Stimulated activated naive B cell treated with anti-CD40 and anti-IgM and Interleukin-4, amounts not matched to agents 10 μg/mL and 1 μg/mL and 100 μg/mL, for 72 hours (primary cell): ENCODE measurements around the gene ISYNA1.
"Not testable (repeated sequence)": the region's sequence is repeated elsewhere in the genome, so short reads cannot be mapped to it uniquely, and the experiment has no call there.

Experiments used
- ATAC-seq, 2 donors: fragments of 150-1000 bp; cut with Tn5 transposase; replicated peaks; 2 replicates each; pipeline ENCODE4 v1.10.0; 2021; ENCODE audit warnings: moderate library complexity in 1 of 2
- DNase-seq: peaks from one replicate; pipeline ENCODE4 v3.0.0; 2021
- H3K27ac Mint-ChIP-seq: one replicate; pipeline ENCODE4 v1.8.0; 2022; ENCODE audit warnings: mild to moderate bottlenecking, mixed read lengths
- H3K27me3 Mint-ChIP-seq, 2 donors: one replicate each; pipeline ENCODE4 v1.8.0; 2022; ENCODE audit warnings: mixed read lengths in 2 of 2
- H3K36me3 Mint-ChIP-seq, 2 donors: one replicate each; pipeline ENCODE4 v1.8.0; 2022; ENCODE audit warnings: mixed read lengths in 2 of 2, mild to moderate bottlenecking in 1 of 2
- H3K4me1 Mint-ChIP-seq, 2 donors: one replicate each; pipeline ENCODE4 v1.8.0; 2022; ENCODE audit warnings: mixed read lengths in 2 of 2, mild to moderate bottlenecking in 1 of 2
- H3K4me3 Mint-ChIP-seq, 2 donors: one replicate each; pipeline ENCODE4 v1.8.0; 2022; ENCODE audit warnings: mild to moderate bottlenecking in 2 of 2, mixed read lengths in 2 of 2, moderate library complexity in 1 of 2
- H3K9me3 Mint-ChIP-seq, 2 donors: one replicate each; pipeline ENCODE4 v1.8.0; 2022; ENCODE audit warnings: mixed read lengths in 2 of 2, mild to moderate bottlenecking in 1 of 2

ISYNA1 gene

DNA sequence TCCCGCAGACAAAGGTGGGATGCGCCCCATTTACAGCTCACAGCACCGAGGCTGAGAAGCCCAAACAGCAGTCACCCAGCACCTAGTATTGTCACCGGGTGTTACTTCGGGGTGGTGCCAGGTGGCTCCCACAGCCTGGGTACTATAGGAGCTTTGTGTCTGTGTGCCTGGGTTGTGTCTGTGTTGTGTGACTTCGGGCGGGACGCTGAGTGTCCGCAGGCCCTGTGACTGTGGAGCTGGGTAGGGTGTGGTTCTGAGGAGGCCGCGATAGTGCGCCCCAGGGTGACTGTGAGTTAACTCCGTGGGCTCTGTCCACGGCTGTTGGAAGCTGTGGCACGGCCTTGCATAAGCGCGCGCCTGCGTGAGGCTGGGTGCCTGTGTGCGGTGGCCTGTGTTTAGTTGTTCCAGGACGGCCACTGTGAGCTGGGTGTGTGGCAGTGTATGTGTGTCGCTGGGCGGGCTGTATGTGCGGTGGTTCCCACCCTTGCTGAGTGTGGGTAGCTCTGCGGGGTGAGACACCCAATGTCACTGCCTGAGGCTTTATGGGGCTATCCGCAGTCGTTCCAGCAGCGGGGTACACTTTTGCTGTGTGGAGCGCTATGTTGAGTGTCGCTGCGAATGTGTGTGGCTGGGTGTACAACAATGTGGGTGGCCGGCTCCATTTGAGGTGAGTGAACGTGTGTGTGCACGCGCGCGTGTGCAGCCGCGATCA is 19.3 kb downstream of the ISYNA1 start:
- Mint-ChIP-seq H3K36me3 (no peaks in the 10 kb centered on the region), H3K4me1 (peaks cover 55 to 85% of the 10 kb centered on the region in 2 donors), H3K27me3 (peaks cover 43 to 59% of the 10 kb centered on the region in 2 donors), H3K27ac (peak overlapping the region; percentile 79), H3K9me3 (no peaks in the 10 kb centered on the region), H3K4me3 (peak overlapping the region; percentile 82 to 86)
- no peak for DNase-seq
- peak; percentile 20 to 27 for ATAC-seq

GRCh38 chr19:18418029-18418482 is 19.9 kb downstream of the ISYNA1 start:
- H3K27me3 Mint-ChIP-seq: peaks cover 47 to 65% of the 10 kb centered on the region in 2 donors
- peaks cover 52 to 82% of the 10 kb centered on the region in 2 donors for H3K4me1 Mint-ChIP-seq
- DNase-seq: no peak
- no peaks in the 10 kb centered on the region for H3K9me3 Mint-ChIP-seq
- no peaks in the 10 kb centered on the region for H3K36me3 Mint-ChIP-seq
- H3K4me3 Mint-ChIP-seq: peak overlapping the region; percentile 82 to 86
- ATAC-seq: no peak
- H3K27ac Mint-ChIP-seq: peak overlapping the region; percentile 79

DNA sequence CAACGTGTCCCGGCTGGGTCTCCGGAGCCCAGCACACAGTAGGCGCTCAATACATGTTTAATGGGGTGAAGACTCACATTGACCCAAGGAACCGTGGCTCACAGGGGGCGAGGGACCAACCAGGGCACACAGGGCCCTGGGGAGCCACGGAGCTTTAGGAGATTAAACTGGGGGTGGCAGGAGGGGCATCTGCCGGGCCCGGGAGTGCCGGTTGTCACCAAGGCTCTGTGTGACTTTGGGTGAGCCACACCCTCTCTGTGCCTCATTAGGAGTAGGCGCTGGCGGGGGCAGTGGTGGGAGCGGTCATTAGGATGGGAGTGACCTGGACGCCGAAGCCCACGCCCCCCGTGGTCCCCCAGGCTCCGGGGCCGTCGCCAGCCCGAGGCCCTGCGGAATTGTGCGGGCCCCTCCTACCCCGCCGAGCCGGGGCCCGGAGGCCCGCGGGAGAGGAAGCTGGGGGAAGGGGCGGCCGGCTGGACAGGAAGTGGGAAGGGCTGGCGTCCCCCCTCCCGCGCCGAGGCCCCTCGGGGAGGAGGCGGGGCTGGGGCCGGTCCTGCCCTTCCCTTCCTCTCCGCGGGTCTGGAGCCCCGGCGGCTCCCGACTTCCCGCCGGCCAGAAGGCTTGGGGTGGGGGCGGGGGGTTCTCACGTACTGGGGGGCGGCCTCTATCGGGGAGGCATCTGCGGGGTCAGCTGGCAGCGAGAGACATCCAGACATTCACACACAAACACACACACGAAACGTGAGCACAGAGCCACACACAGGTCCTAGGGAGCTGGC is 20.5 kb downstream of the ISYNA1 start:
- DNase-seq (no peak), ATAC-seq (no peak)
- H3K27ac Mint-ChIP-seq: peak overlapping the region; percentile 82
- H3K36me3 Mint-ChIP-seq: no peaks in the 10 kb centered on the region
- H3K27me3 Mint-ChIP-seq: peaks cover 53 to 71% of the 10 kb centered on the region in 2 donors
- peaks cover 47 to 77% of the 10 kb centered on the region in 2 donors for H3K4me1 Mint-ChIP-seq
- peak overlapping the region; percentile 82 to 86 for H3K4me3 Mint-ChIP-seq
- H3K9me3 Mint-ChIP-seq: no peaks in the 10 kb centered on the region

DNA sequence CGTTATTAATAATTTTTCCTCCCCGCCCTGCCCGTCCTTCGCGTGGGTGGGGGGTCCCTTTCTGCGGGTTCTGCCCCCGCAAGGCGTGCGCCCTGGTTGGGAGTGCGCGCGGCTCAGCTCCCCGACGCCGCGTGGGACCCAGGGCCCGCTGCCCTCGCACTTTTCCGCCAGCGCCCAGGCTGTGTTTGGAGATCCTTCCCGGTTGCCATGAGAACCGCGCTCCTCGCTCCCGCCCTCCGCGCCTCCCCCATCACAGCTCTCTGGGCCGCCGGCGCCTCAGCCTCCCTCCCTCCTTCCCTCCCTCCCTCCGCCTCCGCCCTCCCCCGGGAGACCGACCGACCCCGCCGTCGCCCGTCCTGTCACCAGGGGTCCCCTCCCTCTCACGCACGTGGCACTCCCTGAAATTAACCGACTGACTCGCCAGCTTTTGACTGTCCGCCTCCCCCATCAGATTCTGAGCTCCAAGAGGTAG is 21.1 kb downstream of the ISYNA1 start:
- Mint-ChIP-seq H3K27ac (peak overlapping the region; percentile 82), H3K4me3 (peak overlapping the region; percentile 74 to 82), H3K36me3 (no peaks in the 10 kb centered on the region), H3K9me3 (no peaks in the 10 kb centered on the region), H3K27me3 (peaks cover 59 to 78% of the 10 kb centered on the region in 2 donors), H3K4me1 (peaks cover 44 to 72% of the 10 kb centered on the region in 2 donors)
- ATAC-seq (peak; percentile 17), DNase-seq (no peak)

DNA sequence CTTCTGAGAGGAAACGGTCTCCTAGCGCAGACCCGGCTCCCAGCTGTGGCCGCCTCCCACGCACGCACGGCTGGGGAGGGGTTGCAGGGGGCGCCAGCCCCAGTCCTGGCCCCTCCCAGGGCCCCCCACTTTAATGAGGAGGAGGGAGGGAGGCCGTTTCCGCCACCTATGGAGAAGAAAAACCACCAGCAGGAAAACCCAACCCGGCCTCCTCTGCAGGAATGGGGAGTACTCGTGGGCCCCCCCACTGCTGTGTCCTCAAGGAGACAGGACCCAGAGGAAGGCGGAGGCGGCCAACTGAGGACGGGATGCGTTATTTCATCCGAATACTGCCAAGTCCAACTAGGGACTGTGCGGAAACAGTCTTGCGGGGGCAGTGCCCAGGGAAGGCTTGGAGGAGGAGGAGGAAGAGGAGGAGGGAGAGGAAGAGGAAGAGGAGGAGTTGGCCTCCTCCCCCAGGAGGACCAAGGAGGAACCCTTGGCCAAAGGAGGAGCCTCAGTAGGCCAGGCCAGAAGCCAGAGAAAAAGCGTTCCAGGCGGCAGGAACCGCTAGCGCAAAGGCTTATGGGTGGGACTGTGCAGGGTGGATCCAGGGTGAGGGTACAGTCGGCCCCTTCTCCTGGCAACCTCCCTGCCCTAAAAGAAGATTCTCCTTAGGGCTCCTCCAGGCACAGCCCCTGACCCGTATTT is 22.6 kb downstream of the ISYNA1 start:
- H3K4me3 Mint-ChIP-seq: peak overlapping the region; percentile 59 to 63
- no peak for DNase-seq
- no peak overlapping the region for H3K27ac Mint-ChIP-seq
- H3K4me1 Mint-ChIP-seq: peaks cover 41 to 64% of the 10 kb centered on the region in 2 donors
- H3K36me3 Mint-ChIP-seq: no peaks in the 10 kb centered on the region
- ATAC-seq: no peak
- H3K27me3 Mint-ChIP-seq: peaks cover 64 to 85% of the 10 kb centered on the region in 2 donors
- H3K9me3 Mint-ChIP-seq: no peaks in the 10 kb centered on the region

DNA sequence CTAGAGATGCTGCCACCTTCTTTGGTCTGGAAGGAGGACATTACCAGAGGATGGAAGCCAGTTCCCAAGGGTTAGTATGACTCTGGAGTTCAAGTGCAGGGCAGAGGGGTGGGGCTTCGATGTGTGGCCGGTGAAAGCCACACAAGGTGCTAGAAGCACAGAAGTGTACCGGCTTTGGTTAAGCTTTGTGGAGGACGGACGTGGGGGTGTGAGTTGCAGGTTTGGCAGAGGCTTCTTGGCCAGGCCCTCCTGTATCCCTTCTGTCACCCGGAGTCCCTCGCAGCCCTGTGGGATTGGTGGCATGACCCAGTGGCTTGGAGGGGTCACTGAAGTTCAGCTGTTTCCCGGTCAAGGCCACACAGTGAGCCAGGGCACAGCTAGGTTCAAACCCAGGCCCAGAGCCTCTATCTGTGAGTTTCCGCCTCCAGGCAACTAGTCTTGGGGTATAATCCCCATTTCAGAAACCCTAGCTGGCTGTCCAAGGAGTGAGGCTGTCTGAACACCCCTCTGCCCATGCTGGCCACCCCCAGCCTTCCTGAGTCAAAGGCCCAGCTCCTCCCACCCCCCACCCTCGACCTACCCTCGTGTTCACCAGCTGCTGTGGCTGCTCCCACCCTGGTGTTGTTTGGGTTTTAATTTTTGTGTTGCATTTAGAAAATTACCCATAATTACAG is 23.3 kb downstream of the ISYNA1 start:
- no peaks in the 10 kb centered on the region for H3K9me3 Mint-ChIP-seq
- DNase-seq: no peak

DNA sequence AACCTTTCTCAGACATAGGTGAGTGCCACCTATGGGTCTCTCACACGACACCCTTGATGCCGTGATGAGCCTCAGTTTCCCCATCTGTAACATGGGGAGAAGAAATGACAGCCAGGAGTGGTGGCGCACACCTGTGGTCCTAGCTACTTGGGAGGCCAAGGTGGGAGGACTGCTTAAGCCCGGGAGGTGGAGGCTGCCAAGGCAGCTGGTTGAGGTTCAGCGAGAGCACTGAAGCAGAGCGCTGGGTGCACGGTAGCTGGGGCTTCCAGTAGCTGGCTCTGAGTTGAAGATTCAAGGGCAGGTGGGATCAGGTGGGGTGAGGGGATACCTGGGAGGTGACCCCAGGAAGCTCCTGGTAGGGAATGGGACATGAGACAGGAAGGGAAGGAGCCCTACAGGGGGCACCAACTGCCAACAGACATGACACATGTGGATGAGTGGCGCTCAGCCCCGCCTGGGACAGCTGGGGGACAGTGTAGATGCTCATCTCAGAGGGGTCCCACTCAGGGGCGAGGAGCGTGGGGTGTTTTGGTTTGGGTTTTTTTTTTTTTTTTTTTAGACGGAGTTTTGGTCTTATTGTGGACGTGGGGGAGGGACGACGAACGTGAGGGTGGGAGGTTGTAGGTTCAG is 25.2 kb downstream of the ISYNA1 start:
- peak overlapping the region; percentile 42 for H3K27ac Mint-ChIP-seq
- ATAC-seq (no peak), DNase-seq (no peak)
- H3K4me1 Mint-ChIP-seq: peaks cover 33 to 57% of the 10 kb centered on the region in 2 donors
- no peak overlapping the region for H3K4me3 Mint-ChIP-seq
- peaks cover 50 to 67% of the 10 kb centered on the region in 2 donors for H3K27me3 Mint-ChIP-seq
- H3K9me3 Mint-ChIP-seq: no peaks in the 10 kb centered on the region
- no peaks in the 10 kb centered on the region for H3K36me3 Mint-ChIP-seq

More for the DNA sequence above, 23.3 kb downstream of the ISYNA1 start:
- Mint-ChIP-seq H3K36me3 (no peaks in the 10 kb centered on the region), H3K4me1 (peaks cover 40 to 61% of the 10 kb centered on the region in 2 donors), H3K4me3 (no peak overlapping the region), H3K27ac (no peak overlapping the region), H3K27me3 (peaks cover 64 to 81% of the 10 kb centered on the region in 2 donors)
- no peak for ATAC-seq

DNA sequence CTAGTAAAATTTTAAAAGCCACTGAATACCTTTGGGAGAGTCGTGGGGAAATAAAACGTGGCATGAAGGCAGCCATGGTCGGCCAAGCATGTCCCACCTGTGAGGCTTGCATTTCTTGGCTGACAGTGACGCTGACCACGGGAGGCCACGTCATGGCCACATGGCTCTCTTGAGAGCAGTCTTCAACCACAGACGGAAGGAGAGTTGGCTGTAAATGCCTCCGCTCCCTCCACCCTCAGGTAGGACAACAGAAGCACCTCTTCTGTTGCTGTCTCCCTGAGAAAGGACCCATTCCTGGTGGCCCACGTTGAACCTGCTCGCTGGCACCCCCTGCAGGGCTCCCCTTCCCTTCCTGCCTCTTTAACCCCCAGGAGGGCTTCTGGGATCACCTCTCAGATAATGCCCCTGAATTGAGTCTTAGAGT is 29.9 kb downstream of the ISYNA1 start:
- H3K9me3 Mint-ChIP-seq: no peaks in the 10 kb centered on the region
- DNase-seq: peak; percentile 89
- peak overlapping the region in 1 of 2 donors; percentile 39 for H3K4me3 Mint-ChIP-seq
- H3K27ac Mint-ChIP-seq: peak overlapping the region; percentile 80
- H3K27me3 Mint-ChIP-seq: peaks cover 17 to 22% of the 10 kb centered on the region in 2 donors
- ATAC-seq: peak; percentile 97
- H3K4me1 Mint-ChIP-seq: peaks cover 14 to 33% of the 10 kb centered on the region in 2 donors
- no peaks in the 10 kb centered on the region for H3K36me3 Mint-ChIP-seq

GRCh38 chr19:18406749-18407148 is 31.2 kb downstream of the ISYNA1 start:
- no peak overlapping the region for H3K4me3 Mint-ChIP-seq
- peaks cover 22 to 46% of the 10 kb centered on the region in 2 donors for H3K4me1 Mint-ChIP-seq
- ATAC-seq (no peak), DNase-seq (no peak)
- no peak overlapping the region for H3K27ac Mint-ChIP-seq
- H3K9me3 Mint-ChIP-seq: no peaks in the 10 kb centered on the region
- peaks cover 3 to 9% of the 10 kb centered on the region in 2 donors for H3K27me3 Mint-ChIP-seq
- no peaks in the 10 kb centered on the region for H3K36me3 Mint-ChIP-seq

DNA sequence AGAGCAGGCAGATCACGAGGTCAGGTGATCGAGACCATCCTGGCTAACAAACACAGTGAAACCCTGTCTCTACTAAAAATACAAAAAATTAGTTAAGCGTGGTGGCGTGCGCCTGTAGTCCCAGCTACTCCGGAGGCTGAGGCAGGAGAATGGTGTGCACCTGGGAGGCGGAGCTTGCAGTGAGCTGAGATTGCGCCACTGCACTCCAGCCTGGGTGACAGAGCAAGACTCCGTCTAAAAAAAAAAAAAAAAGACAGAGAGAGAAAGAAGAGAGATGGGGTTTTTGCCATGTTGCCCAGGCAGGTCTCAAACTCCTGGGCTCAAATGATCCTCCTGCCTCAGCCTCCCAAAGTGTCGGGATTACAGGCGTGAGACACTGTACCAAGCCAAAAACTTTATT is 32.2 kb downstream of the ISYNA1 start:
- not testable (repeated sequence) for DNase-seq, H3K27me3 Mint-ChIP-seq, H3K36me3 Mint-ChIP-seq, H3K9me3 Mint-ChIP-seq, H3K27ac Mint-ChIP-seq, ATAC-seq, H3K4me3 Mint-ChIP-seq
- peaks cover 30 to 54% of the 10 kb centered on the region in 2 donors for H3K4me1 Mint-ChIP-seq

DNA sequence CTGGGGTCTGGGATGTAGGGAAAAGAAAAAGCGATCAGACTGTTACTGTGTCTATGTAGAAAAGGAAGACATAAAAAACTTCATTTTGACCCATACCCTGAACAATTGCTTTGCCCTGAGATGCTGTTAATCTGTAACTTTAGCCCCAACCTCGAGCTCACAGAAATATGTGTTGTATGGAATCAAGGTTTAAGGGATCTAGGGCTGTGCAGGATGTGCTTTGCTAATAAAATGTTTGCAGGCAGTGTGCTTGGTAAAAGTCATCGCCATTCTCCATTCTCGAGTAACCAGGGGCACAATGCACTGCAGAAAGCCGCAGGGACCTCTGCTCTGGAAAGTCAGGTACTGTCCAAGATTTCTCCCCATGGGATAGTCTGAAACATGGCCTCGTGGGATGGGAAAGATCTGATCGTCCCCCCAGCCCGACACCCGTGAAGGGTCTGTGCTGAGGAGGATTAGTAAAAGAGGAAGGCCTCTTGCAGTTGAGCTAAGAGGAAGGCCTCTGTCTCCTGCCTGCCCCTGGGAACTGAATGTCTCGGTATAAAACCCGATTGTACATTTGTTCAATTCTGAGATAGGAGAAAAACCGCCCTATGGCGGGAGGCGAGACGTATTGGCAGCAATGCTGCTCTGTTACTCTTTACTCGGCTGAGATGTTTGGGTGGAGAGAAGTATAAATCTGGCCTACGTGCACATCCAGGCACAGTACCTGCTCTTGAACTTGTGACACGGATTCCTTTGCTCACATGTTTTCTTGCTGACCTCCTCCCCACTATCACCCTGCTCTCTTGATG is 35.3 kb downstream of the ISYNA1 start:
- Mint-ChIP-seq H3K4me1 (peaks cover 25 to 46% of the 10 kb centered on the region in 2 donors), H3K27ac (peak overlapping the region; percentile 91), H3K4me3 (peak overlapping the region in 1 of 2 donors; percentile 32)
- H3K9me3 Mint-ChIP-seq, H3K27me3 Mint-ChIP-seq, ATAC-seq, DNase-seq, H3K36me3 Mint-ChIP-seq: not testable (repeated sequence)

DNA sequence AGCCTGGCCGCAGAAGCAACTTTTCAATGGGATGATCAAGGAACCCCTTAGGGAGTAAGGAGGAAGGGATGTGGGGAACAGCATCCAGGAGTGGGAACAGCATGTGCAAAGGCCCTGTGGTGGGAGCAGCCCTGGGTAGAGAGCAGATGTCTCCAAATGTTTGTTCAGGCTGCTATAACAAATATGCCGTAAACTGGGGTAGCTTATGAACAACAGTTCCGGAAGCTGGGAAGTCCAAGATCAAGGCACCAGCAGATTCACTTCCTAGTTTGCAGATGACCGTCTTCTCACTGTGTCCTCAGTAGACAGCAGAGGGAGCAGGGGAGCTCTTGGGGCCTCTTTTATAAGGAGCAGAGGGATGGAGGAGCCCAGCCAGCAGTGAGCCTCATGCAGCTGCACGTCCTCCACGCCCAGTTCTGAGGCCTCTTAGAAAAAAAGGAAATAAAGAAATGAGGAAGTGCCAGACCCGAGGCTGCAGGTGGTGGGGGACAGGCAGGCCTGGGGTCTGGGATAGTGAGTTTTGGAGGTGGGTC is 36.3 kb downstream of the ISYNA1 start:
- Mint-ChIP-seq H3K27me3 (peaks cover 0 to 6% of the 10 kb centered on the region in 2 donors), H3K36me3 (peaks cover 0 to 2% of the 10 kb centered on the region in 2 donors), H3K9me3 (no peaks in the 10 kb centered on the region), H3K4me1 (peaks cover 33 to 49% of the 10 kb centered on the region in 2 donors), H3K4me3 (peak overlapping the region; percentile 48 to 55), H3K27ac (peak overlapping the region; percentile 91)
- ATAC-seq (peak; percentile 73 to 85), DNase-seq (peak; percentile 66)
